AG08396 (cell line): ENCODE results near the gene FBXO28.

Experiments used
- DNase-seq: peaks from one replicate; pipeline ENCODE4 v3.0.0; 2012; ENCODE audit warnings: low spot score, mixed read lengths

The FBXO28 gene

DNA sequence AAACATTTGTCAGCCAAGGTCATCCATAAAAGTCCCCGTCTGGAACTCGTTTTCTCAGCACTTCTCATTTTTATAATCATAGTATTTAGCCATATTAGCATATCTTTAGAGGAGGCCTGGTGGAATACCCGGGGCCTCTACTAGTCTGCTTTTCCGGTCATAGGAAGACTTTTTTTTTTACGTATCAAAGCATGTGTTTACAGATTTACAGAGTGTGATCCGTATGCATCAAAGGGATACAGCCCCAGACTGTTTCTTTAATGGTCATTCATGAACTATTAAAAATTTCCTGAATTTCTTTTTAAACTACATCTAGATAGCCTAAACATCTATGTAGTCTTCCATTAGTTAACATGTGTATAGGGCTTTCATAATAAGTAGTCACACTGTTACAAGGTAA, 45.6 kb downstream of the FBXO28 start:
- no peak for DNase-seq

DNA sequence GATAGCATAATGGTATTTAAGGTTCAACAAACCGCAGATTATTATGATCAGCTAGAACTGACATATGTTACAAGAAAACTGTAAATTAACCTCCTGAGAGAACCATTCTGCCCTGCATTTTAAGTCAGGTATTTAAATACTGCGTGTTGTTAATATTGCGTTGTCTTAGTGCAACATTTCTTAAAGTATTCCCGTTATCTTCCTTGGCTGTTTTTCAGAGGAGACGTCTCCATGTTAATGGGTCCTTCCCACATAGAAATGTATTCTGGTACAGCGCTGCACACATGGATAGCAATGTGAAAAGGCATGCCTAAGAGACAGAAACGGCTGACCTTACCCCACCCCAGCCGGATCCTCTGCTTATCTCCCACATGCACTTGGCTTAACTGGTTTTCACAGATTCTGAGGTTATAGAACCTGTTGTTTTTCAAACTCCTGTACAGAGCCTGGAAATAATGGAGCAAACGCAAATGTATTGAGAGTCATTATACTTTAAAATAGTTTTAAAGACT, 46.3 kb downstream of the FBXO28 start:
- DNase-seq = no peak

DNA sequence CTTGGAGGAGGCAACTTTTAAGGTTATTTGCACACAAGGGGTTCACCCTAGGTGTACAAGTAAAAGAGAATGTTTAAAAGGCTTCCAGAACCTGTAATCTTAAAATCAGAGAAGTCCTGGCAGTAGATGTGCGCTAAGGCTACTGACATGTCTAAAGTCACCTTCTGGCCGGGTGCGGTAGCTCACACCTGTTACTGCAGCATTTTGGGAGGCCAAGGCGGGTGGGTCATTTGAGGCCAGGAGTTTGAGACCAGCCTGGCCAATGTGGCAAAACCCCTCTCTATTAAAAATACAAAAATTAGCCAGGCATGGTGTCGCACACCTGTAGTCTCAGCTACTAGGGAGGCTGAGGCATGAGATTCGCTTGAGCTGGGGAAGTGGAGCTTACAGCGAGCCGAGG, 48.9 kb downstream of the FBXO28 start:
- DNase-seq = no peak

GRCh38 chr1:224163311-224163710, 49.4 kb downstream of the FBXO28 start:
- no peak for DNase-seq

DNA sequence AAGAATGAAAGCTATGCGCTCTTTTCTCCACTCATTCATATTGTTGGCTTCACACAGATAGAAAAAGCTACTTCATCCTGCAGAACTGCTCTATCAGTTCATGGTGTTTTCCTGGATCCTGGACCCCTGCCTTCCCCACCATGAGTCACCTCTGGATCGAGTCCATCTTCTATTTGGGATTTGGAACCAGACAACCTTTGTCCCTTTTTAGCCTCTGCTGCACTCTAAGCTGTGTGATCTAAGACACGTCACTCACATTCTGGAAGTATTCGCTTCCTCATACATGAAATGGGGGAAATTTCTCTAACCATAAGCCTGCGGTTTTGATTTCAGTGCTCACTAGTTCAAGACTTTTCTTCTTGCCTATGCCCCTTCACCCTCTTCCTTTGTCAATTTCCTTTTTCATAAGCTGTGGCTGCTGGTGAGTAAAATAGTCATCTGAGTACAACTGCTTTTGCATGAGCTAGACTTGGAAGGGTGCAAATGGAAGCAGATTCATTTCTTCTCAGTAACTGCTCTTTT, 55.0 kb downstream of the FBXO28 start:
- peak; percentile 57 for DNase-seq

GRCh38 chr1:224169718-224170270, 55.9 kb downstream of the FBXO28 start:
- DNase-seq = peak; percentile 10

GRCh38 chr1:224170343-224170742, 56.4 kb downstream of the FBXO28 start:
- no peak for DNase-seq

- peak; percentile 25 for DNase-seq
Measured at GRCh38 chr1:224170748-224171478, 57.0 kb downstream of the FBXO28 start.

DNA sequence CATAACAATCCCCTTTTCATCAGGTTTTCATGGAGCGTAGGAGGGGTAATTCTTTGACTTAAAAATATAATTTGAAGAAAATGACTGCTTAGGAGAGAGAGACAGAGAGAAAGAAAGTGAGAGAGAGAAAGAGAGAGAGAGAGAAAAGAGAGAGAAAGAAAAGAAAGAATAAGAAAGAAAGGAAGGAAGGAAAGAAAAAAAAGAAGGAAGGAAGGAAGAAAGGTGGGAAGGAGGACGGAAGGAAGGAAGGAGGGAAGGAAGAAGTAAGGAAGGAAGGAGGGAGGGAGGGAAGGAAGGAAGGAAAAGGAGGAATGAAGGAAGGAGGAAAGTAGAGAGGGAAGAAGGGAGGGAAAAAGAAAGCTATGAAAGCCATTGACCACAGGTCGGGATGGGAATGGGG, 58.3 kb downstream of the FBXO28 start:
- no peak for DNase-seq

DNA sequence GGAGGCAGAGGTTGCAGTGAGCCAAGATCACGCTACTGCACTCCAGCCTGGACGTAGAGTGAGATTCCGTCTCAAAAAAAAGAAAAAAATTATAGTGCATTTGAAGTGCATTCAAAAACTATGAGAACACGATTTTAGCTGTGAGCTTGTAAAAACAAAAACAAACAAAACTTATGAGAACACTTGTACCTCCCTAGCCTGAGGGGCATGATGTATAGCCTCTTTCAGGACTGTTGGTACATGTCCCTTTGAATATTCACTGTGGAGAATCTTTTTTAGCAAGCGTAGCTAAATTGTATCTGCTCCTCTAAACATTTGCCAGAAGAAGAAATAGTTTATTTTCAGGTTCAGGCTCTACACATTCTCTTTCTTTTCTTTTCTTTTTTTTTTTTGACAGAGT, 59.6 kb downstream of the FBXO28 start:
- DNase-seq = no peak

- DNase-seq = peak; percentile 10
Measured at GRCh38 chr1:224175617-224176016, 61.7 kb downstream of the FBXO28 start.

- DNase-seq = no peak
Measured at GRCh38 chr1:224177356-224177999, 63.6 kb downstream of the FBXO28 start.

GRCh38 chr1:224178894-224179293, 65.0 kb downstream of the FBXO28 start:
- DNase-seq = no peak

DNA sequence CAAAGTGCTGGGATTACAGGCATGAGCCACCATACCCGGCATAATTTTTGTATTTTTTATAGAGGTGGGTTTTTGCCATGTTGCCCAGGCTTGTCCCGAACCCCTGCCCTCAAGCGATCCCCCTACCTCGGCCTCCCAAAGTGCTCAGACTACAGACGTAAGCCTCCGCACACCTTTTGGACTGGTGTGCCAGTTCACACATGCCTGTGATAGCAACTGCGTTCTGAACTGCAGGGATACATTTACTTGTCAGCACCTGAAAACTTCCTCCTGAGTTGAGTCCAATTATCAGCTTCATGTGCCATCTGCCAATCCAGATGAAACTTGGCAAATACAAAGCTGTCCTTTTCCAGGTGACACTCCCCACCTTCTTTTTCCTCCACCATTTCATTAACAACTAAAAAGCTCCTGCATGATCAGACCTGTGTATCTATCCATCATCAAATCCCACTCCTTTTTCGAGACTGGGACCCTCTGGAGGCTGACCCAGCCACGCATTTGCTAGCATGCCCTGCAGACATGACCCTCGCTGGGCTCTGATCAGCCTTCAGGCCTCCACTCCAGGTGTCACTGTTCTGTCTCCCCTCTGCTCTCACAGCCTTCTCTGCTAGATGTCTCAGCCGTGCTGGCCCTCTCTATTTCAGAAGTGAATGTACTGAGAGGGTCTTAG, 67.0 kb downstream of the FBXO28 start:
- DNase-seq = no peak

- no peak for DNase-seq
Measured at GRCh38 chr1:224181453-224181810, 67.5 kb downstream of the FBXO28 start.

- no peak for DNase-seq
Measured at GRCh38 chr1:224182057-224182865, 68.3 kb downstream of the FBXO28 start.

- DNase-seq = peak; percentile 98
Measured at GRCh38 chr1:224182866-224183590, 69.1 kb downstream of the FBXO28 start, which contains the start of gene DEGS1. Gene DEGS1, plus strand, starts transcription at chr1:224183240. Its CDS starts 97 bp downstream, at chr1:224183337.

DNA sequence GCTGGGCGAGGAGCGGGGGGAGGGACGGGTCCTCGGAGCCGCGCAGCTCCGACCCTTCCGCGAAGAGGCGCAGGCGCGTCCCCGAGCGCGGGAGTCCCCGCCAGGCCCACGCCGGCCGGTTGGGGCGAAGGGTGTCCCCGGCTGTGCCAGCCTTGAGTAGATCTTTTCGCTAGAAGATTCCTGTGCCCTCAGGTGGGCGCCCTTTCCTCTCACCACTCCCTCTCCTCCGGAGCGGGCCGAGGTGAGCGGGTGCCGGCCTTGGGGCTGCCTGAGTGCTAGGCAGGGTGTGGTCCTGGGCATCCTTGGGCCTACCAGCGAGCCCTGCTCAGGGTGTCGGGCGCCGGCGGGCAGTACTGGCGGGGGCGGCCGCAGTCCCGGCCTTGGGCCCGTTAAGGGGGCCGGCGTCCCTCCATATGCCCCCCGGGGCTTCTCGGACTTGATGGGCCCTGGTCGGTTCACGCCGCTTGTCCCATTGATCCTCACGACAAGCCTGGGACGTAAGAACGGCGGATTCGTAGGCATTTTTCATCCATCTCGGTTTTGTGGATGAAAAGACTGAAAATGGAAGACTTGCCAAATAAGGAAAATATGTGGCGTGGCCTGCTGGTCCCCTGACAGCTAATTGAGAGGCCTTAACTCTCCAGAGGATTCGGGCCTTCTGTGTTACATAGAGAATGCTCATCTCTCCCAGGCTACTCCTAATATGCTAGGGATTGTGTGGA, 69.8 kb downstream of the FBXO28 start:
- DNase-seq = peak; percentile 82

- DNase-seq = no peak
Measured at GRCh38 chr1:224185208-224185607, 71.3 kb downstream of the FBXO28 start.

GRCh38 chr1:224188286-224188685, 74.4 kb downstream of the FBXO28 start:
- no peak for DNase-seq
